ENCODE results near the gene SND1. TPM values are rescaled to one million over a fixed set of nuclear protein-coding genes. Genes with fewer than 3 reads are reported as not detected.
A peak's percentile ranks its signal among the peaks of the same experiment; 100 is the strongest.
"Not testable (repeated sequence)": the region's sequence is repeated elsewhere in the genome, so short reads cannot be mapped to it uniquely, and the experiment has no call there.

SND1 gene
- total RNA-seq, 1 donor from 2014 or later, result 88.5 TPM

- DNase-seq, result no peak
Measured at GRCh38 chr7:127891854-127892438, 240.0 kb downstream of the SND1 start.

- peak; percentile 77 for DNase-seq
Measured at GRCh38 chr7:127892488-127893314, 240.7 kb downstream of the SND1 start.

- no peak for DNase-seq
Measured at GRCh38 chr7:127893547-127893946, 241.6 kb downstream of the SND1 start.

- DNase-seq, result no peak
Measured at GRCh38 chr7:127894588-127894987, 242.6 kb downstream of the SND1 start.

GRCh38 chr7:127895360-127895759 lies 243.4 kb downstream of the SND1 start:
- DNase-seq, result no peak

- no peak for DNase-seq
Measured at GRCh38 chr7:127895814-127896280, 243.9 kb downstream of the SND1 start.

- no peak for DNase-seq
Measured at GRCh38 chr7:127896659-127897058, 244.7 kb downstream of the SND1 start.

GRCh38 chr7:127897704-127898454 lies 245.9 kb downstream of the SND1 start:
- no peak for DNase-seq

GRCh38 chr7:127899411-127899810 lies 247.4 kb downstream of the SND1 start:
- DNase-seq, result no peak

- DNase-seq, result no peak
Measured at GRCh38 chr7:127900141-127900540, 248.1 kb downstream of the SND1 start.

- no peak for DNase-seq
Measured at GRCh38 chr7:127900732-127901685, 249.0 kb downstream of the SND1 start.

- DNase-seq, result no peak
Measured at GRCh38 chr7:127901895-127902703, 250.1 kb downstream of the SND1 start.

GRCh38 chr7:127902753-127903152 lies 250.8 kb downstream of the SND1 start:
- not testable (repeated sequence) for DNase-seq

GRCh38 chr7:127903892-127904669 lies 252.1 kb downstream of the SND1 start:
- DNase-seq, result no peak

GRCh38 chr7:127904670-127904985 lies 252.6 kb downstream of the SND1 start:
- DNase-seq, result no peak

GRCh38 chr7:127905021-127905420 lies 253.0 kb downstream of the SND1 start:
- DNase-seq, result no peak

GRCh38 chr7:127905491-127906330 lies 253.7 kb downstream of the SND1 start:
- no peak for DNase-seq

- DNase-seq, result no peak
Measured at GRCh38 chr7:127907110-127908040, 255.4 kb downstream of the SND1 start.
